Activated naive CD8-positive, alpha-beta T cell treated with anti-CD3 and anti-CD28 coated beads, Interleukin-2, amount 50 U/mL, for 24 hours (primary cell): Measurements from ENCODE around the gene USP32.
"Not testable (repeated sequence)": the region's sequence is repeated elsewhere in the genome, so short reads cannot be mapped to it uniquely, and the experiment has no call there.

ENCODE experiments used
- ATAC-seq: fragments of 150-1000 bp; cut with Tn5 transposase; one replicate; pipeline ENCODE4 v1.10.0; 2021
- DNase-seq: peaks from one replicate; pipeline ENCODE4 v3.0.0; 2021
- H3K27ac Mint-ChIP-seq: one replicate; pipeline ENCODE4 v1.8.0; 2021; ENCODE audit warnings: mild to moderate bottlenecking, mixed read lengths
- H3K27me3 Mint-ChIP-seq: one replicate; pipeline ENCODE4 v1.8.0; 2021; ENCODE audit warnings: mixed read lengths
- H3K36me3 Mint-ChIP-seq: one replicate; pipeline ENCODE4 v1.8.0; 2021; ENCODE audit warnings: low read depth, mixed read lengths
- H3K4me1 Mint-ChIP-seq: one replicate; pipeline ENCODE4 v1.8.0; 2021; ENCODE audit warnings: mixed read lengths
- H3K4me3 Mint-ChIP-seq: one replicate; pipeline ENCODE4 v1.8.0; 2021; ENCODE audit warnings: mild to moderate bottlenecking, moderate library complexity, mixed read lengths
- H3K9me3 Mint-ChIP-seq: one replicate; pipeline ENCODE4 v1.8.0; 2021; ENCODE audit warnings: mixed read lengths

The USP32 gene, protein sequence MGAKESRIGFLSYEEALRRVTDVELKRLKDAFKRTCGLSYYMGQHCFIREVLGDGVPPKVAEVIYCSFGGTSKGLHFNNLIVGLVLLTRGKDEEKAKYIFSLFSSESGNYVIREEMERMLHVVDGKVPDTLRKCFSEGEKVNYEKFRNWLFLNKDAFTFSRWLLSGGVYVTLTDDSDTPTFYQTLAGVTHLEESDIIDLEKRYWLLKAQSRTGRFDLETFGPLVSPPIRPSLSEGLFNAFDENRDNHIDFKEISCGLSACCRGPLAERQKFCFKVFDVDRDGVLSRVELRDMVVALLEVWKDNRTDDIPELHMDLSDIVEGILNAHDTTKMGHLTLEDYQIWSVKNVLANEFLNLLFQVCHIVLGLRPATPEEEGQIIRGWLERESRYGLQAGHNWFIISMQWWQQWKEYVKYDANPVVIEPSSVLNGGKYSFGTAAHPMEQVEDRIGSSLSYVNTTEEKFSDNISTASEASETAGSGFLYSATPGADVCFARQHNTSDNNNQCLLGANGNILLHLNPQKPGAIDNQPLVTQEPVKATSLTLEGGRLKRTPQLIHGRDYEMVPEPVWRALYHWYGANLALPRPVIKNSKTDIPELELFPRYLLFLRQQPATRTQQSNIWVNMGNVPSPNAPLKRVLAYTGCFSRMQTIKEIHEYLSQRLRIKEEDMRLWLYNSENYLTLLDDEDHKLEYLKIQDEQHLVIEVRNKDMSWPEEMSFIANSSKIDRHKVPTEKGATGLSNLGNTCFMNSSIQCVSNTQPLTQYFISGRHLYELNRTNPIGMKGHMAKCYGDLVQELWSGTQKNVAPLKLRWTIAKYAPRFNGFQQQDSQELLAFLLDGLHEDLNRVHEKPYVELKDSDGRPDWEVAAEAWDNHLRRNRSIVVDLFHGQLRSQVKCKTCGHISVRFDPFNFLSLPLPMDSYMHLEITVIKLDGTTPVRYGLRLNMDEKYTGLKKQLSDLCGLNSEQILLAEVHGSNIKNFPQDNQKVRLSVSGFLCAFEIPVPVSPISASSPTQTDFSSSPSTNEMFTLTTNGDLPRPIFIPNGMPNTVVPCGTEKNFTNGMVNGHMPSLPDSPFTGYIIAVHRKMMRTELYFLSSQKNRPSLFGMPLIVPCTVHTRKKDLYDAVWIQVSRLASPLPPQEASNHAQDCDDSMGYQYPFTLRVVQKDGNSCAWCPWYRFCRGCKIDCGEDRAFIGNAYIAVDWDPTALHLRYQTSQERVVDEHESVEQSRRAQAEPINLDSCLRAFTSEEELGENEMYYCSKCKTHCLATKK (N-terminal part only)

DNA sequence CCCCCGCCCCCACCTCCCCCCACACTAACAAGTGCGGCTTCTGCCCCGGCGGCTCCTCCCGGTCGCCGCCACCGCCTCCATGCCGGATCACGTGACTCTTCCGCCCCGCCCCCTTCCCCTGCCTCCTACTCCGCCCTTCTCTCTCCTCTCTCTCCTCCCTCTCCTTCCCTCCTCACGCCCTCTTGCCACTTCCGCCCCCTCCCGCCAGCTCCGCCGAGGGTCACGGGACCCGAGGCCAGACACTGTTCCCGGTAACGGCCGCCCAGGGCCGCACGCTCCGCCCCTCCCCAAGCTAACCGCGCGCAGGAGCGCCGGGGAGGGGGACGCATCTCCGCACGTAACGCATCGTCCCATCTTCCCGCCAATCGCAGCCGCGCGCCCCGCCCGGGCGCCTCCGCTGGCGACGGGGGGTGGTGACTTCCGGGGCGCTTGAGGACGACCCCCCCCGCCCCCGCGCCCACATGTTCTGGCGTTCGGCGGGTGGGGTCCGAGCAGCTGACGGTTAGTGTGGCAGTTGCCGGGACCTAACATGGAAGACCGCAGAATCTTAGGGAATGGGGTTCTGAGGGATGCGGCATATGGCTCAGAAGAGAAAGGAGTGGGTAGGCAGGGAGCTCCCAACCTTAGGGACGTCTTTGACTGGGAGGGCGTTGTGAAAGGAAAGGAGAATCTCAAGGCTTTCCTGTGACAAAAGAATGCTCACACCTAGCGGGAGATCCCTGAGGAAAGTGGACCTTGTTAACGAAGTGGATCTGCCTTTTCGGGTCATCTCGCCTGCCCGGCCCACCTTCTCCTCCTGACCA lies at the start of gene USP32:
Gene USP32, minus strand, starts transcription at position 92 of the 803 bp plus-strand sequence. CDS start 194 bp downstream, outside the sequence.
- H3K4me1 Mint-ChIP-seq = peaks cover 54% of the 10 kb centered on the region
- H3K36me3 Mint-ChIP-seq = peaks cover 2% of the 10 kb centered on the region
- H3K27ac Mint-ChIP-seq = peak within 1 kb of the TSS; percentile 93
- peak; percentile 99 for DNase-seq
- ATAC-seq = peak; percentile 92
- H3K27me3 Mint-ChIP-seq = no peaks in the 10 kb centered on the region
- H3K9me3 Mint-ChIP-seq = no peaks in the 10 kb centered on the region
- H3K4me3 Mint-ChIP-seq = peak within 1 kb of the TSS; percentile 88

- ATAC-seq (no peak), DNase-seq (no peak)
- peaks cover 3% of the 10 kb centered on the region for H3K4me1 Mint-ChIP-seq
- H3K27me3 Mint-ChIP-seq = peaks cover 3% of the 10 kb centered on the region
- no peaks in the 10 kb centered on the region for H3K36me3 Mint-ChIP-seq
- no peak overlapping the region for H3K27ac Mint-ChIP-seq
- H3K4me3 Mint-ChIP-seq = no peak overlapping the region
- no peaks in the 10 kb centered on the region for H3K9me3 Mint-ChIP-seq
Measured at GRCh38 chr17:60439501-60439900, 47.6 kb upstream of the USP32 start.

DNA sequence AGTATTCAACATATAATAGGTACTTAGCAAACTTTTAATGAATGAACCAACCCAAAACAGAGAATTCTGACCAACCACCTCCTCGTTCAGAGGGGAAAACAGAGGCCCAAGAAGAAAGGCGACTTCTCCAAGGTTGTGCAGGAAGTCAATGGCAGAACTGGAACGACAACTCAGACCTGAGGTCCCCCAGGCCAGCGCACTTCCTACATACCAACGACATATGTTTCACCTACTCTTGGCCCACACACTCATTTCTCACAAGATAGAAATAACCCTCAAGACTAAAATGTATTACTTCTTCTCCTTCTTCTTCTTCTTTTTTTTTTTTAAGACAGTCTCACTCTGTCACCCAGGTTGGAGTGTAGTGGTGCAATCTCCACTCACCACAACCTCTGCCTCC lies 44.7 kb upstream of the USP32 start:
- ATAC-seq (no peak), DNase-seq (no peak)
- Mint-ChIP-seq H3K36me3 (no peaks in the 10 kb centered on the region), H3K9me3 (no peaks in the 10 kb centered on the region), H3K27me3 (peaks cover 3% of the 10 kb centered on the region), H3K4me3 (no peak overlapping the region), H3K4me1 (peaks cover 3% of the 10 kb centered on the region), H3K27ac (no peak overlapping the region)

DNA sequence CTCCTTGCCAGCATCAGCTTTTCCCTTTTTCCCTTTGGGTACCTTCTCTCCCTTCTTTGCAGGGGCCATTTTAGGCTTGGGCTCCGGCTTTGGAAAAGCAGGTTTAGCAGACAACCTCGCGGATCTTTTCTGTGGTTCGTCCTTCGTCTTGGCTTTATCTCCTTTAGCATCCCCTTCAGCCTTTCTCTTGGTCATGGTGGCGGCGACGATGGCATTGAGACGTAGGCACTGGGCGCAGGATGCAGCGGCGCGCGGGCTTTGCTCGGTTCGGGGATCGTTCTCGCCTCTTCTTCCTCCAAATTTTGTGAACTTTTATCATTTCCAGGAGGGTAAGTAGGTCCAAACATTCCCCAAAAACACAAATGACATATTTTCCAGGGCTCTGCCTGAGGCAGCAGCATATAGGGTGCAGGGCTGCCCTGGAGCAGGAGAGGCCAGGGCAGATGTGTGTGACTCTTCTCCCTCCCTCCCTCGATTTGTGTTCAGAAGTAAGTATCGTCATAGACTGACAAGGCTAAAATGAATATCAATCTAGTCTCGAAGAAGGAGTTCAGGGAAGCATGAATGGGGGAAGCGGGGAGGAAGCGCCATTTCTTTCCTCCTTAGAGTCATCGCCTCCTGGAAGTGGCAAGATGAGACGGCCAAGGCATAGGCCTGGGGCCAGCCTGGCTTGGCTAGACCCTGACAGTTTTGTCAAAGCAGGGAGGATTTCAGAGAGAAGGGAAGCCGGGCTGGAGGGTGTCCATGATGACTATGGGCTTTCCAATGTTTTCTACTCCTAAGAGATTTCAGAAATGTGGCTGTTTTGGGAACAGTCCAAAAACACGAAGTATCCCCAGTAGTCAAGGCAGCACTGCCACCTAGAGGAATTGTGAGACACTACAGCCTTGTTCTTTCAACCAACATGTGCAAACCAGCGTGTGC lies 43.6 kb upstream of the USP32 start:
- ATAC-seq (peak; percentile 57), DNase-seq (peak; percentile 50)
- Mint-ChIP-seq H3K36me3 (no peaks in the 10 kb centered on the region), H3K4me1 (peaks cover 3% of the 10 kb centered on the region), H3K4me3 (no peak overlapping the region), H3K9me3 (no peaks in the 10 kb centered on the region), H3K27me3 (peaks cover 3% of the 10 kb centered on the region), H3K27ac (no peak overlapping the region)

DNA sequence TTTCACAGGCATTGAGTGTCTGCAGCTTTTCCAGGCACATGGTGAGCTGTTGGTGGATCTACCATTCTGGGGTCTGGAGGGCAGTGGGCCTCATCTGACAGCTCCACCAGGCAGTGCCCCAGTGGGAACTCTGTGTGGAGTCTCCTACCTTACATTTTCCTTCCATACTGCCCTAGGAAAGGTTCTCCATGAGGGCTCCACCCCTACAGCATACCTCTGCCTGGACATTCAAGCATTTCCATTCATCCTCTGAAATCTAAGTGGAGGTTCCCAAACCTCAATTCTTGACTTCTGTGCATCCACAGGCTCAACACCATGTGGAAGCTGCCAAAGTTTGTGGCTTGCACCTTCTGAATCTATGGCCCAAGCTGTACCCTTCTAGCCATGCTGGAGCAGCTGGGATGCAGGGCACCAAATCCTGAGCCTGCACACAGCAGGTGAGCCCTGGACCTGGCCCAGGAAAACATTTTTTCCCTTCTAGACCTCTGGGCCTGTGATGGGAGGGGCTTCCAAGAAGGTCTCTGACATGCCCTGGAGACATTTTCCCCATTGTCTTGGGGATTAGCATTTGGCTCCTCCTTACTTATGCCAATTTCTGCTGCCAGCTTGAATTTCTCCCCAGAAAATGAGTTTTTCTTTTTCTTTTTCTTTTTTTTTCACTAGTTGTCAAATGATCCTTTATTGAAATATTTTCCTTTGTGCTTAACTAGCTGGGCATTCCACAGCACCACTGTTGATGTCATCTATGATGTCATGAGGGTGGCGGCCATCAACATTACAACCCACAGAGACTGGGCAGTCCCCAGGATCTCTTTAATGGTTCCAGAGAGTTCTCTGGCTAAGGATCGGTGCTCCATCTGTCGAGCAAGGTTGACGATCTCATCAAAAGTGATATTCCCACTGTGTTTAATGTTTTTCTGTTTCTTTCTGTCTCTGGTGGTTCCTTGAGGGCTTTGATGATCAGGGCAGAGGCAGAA lies 41.4 kb upstream of the USP32 start:
- not testable (repeated sequence) for ATAC-seq, H3K27me3 Mint-ChIP-seq, H3K36me3 Mint-ChIP-seq, H3K4me1 Mint-ChIP-seq, H3K27ac Mint-ChIP-seq, DNase-seq, H3K4me3 Mint-ChIP-seq, H3K9me3 Mint-ChIP-seq

DNA sequence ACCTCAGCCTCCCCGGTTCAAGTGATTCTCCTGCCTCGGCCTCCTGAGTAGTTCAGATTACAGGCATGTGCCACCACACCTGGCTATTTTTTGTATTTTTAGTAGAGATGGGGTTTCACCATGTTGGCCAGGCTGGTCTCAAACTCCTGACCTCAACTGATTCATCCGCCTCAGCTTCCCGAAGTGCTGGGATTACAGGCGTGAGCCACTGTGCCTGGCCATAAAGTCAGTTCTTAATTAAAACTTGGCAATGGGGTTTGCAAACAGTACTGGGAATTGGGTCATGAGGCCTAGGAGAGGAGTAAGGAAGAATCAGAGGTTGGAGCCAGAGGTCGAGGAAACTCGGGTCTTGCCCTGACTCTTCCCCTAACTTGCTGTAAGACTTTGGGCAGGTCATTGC lies 38.6 kb upstream of the USP32 start:
- not testable (repeated sequence) for ATAC-seq, H3K27ac Mint-ChIP-seq, H3K27me3 Mint-ChIP-seq, H3K9me3 Mint-ChIP-seq, H3K4me1 Mint-ChIP-seq, DNase-seq, H3K4me3 Mint-ChIP-seq, H3K36me3 Mint-ChIP-seq

DNA sequence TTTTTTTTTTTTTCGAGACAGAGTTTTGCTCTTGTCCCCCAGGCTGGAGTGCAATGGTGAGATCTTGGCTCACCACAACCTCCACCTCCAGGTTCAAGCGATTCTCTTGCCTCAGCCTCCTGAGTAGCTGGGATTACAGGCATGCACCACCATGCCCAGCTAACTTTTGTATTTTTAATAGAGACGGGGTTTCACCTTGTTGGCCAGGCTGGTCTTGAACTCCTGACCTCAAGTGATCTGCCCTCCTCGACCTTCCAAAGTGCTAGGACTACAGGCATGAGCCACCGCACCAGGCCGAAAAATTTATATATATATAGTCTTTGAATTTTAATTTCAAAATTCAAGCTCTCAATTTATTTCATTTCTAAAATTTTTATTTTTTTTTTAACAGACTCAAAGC lies 36.6 kb upstream of the USP32 start:
- not testable (repeated sequence) for H3K9me3 Mint-ChIP-seq, DNase-seq, H3K4me3 Mint-ChIP-seq, H3K27me3 Mint-ChIP-seq, H3K36me3 Mint-ChIP-seq, ATAC-seq, H3K27ac Mint-ChIP-seq, H3K4me1 Mint-ChIP-seq

GRCh38 chr17:60426596-60426995 lies 34.7 kb upstream of the USP32 start:
- Mint-ChIP-seq H3K9me3 (no peaks in the 10 kb centered on the region), H3K4me3 (no peak overlapping the region), H3K4me1 (peaks cover 1% of the 10 kb centered on the region), H3K36me3 (no peaks in the 10 kb centered on the region), H3K27ac (no peak overlapping the region), H3K27me3 (peaks cover 2% of the 10 kb centered on the region)
- DNase-seq (no peak), ATAC-seq (no peak)

- Mint-ChIP-seq H3K27me3 (peaks cover 2% of the 10 kb centered on the region), H3K4me3 (no peak overlapping the region), H3K27ac (no peak overlapping the region), H3K9me3 (no peaks in the 10 kb centered on the region), H3K4me1 (peaks cover 6% of the 10 kb centered on the region), H3K36me3 (no peaks in the 10 kb centered on the region)
- ATAC-seq (no peak), DNase-seq (no peak)
Measured at GRCh38 chr17:60425626-60426025, 33.7 kb upstream of the USP32 start.

DNA sequence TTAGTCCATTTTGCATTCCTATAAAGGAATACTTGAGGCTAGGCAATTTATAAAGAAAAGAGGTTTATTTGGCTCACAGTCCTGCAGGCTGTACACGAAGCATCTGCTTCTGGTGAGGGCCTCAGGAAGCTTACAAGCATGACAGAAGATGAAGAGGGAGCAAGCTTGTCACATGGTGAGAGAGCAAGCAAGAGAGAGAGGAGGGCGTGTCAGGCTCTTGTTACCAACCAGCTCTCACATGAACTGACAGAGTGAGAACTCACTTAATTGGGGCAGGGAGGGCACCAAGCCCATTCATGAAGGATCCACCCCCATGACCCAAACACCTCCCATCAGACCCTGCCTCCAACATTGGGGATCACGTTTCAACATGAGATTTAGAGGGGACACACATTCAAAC lies 31.9 kb upstream of the USP32 start:
- peaks cover 4% of the 10 kb centered on the region for H3K9me3 Mint-ChIP-seq
- H3K4me3 Mint-ChIP-seq = no peak overlapping the region
- no peaks in the 10 kb centered on the region for H3K36me3 Mint-ChIP-seq
- H3K27ac Mint-ChIP-seq = no peak overlapping the region
- H3K4me1 Mint-ChIP-seq = peaks cover 6% of the 10 kb centered on the region
- no peaks in the 10 kb centered on the region for H3K27me3 Mint-ChIP-seq
- DNase-seq (no peak), ATAC-seq (no peak)

DNA sequence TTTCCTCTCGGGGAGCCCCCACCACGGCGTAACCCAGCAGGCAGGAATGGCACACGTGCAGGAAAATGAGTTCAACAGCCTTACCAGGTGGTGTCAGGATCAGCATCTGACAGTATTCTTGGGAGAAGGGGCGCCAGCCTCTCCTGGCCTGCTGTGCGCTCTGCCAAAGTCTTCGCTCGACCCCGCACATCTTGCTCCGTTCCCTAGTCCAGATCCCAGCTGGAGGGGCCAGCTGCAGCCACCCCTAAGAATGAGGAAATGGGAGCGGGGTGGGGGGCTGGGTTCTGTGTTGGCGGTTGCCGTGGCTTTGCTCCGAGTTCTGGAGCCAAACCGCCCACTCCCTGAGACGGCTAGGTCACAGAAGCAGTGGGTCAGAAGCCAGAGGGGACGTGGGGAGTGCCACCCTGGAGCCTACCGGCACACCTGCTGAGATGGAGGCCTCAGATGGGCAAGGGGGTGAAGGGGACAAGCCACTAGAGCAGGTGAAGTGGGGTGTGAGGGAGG lies 30.3 kb upstream of the USP32 start, which contains the start of gene CHCT1:
Gene CHCT1, plus strand, starts transcription at position 328 of the 504 bp plus-strand sequence. Its CDS starts 104 bp downstream, at position 432.
- Mint-ChIP-seq H3K27me3 (no peaks in the 10 kb centered on the region), H3K4me3 (peak within 1 kb of the TSS; percentile 73), H3K4me1 (peaks cover 6% of the 10 kb centered on the region), H3K36me3 (no peaks in the 10 kb centered on the region), H3K9me3 (peaks cover 4% of the 10 kb centered on the region), H3K27ac (peak within 1 kb of the TSS; percentile 71)
- DNase-seq (no peak), ATAC-seq (no peak)
